ENCODE results near the gene STKLD1.

GRCh38 chr9:133372144-133372543 lies 4.0 kb upstream of the STKLD1 start:
- TF ChIP-seq ZNF274 (IDR thresholded peaks at IDR 0.05; ENCODE audit: low read depth, low read length) (no peak), YY1 (IDR thresholded peaks at IDR 0.05; ENCODE audit: insufficient read depth, insufficient read length) (no peak), SUZ12 (IDR thresholded peaks at IDR 0.05; ENCODE audit: extremely low read depth, insufficient read depth, insufficient read length) (no peak)
